Measurements from ENCODE around the gene CUX1. TPM values are rescaled to one million over a fixed set of nuclear protein-coding genes. Genes with fewer than 3 reads are reported as not detected.
"Not testable (repeated sequence)": the region's sequence is repeated elsewhere in the genome, so short reads cannot be mapped to it uniquely, and the experiment has no call there.

The CUX1 gene
- total RNA-seq, 4 donors from 2014 or later: 58.2 to 295 (median 76.9) TPM

GRCh38 chr7:102223184-102223583 is 405.8 kb downstream of the CUX1 start:
- H3K36me3 ChIP-seq: no peaks in the 10 kb centered on the region
- no peak overlapping the region for H3K27ac ChIP-seq
- no peaks in the 10 kb centered on the region for H3K27me3 ChIP-seq
- no peaks in the 10 kb centered on the region for H3K4me1 ChIP-seq
- H3K4me3 ChIP-seq: no peak overlapping the region
- H3K9me3 ChIP-seq: no peaks in the 10 kb centered on the region
- intact Hi-C loops (cut with DNase I; ENCODE audit: low total_unique reads): no loop called here
- TF ChIP-seq, protein P1, sequence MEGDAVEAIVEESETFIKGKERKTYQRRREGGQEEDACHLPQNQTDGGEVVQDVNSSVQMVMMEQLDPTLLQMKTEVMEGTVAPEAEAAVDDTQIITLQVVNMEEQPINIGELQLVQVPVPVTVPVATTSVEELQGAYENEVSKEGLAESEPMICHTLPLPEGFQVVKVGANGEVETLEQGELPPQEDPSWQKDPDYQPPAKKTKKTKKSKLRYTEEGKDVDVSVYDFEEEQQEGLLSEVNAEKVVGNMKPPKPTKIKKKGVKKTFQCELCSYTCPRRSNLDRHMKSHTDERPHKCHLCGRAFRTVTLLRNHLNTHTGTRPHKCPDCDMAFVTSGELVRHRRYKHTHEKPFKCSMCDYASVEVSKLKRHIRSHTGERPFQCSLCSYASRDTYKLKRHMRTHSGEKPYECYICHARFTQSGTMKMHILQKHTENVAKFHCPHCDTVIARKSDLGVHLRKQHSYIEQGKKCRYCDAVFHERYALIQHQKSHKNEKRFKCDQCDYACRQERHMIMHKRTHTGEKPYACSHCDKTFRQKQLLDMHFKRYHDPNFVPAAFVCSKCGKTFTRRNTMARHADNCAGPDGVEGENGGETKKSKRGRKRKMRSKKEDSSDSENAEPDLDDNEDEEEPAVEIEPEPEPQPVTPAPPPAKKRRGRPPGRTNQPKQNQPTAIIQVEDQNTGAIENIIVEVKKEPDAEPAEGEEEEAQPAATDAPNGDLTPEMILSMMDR (IDR thresholded peaks at IDR 0.05): no peak
- TF ChIP-seq POLR2A (IDR thresholded peaks at IDR 0.05): no peak
- no peak for DNase-seq

DNA sequence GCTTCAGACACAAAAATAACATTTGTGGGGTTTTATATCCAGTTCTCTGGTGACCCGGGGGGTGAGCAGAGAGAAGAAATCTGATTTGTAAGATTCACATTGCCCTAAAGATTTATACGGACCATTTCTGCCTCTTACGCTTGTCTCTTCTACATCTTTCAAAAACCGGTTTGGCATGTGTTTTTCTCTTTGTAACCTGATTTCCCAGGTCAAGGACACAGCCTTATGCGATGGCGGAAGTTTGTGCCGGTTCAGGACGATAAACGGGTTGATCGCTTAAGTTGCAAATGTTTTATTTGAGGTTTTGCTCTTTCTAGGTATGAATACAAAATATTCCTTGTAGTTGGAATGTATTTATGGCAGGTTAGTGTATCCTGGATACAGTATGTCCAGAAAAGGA is 407.6 kb downstream of the CUX1 start:
- H3K27me3 ChIP-seq: no peaks in the 10 kb centered on the region
- H3K9me3 ChIP-seq: no peaks in the 10 kb centered on the region
- no peak overlapping the region for H3K27ac ChIP-seq
- no peak overlapping the region for H3K4me3 ChIP-seq
- no peaks in the 10 kb centered on the region for H3K36me3 ChIP-seq
- no peak for DNase-seq
- H3K4me1 ChIP-seq: no peaks in the 10 kb centered on the region
- intact Hi-C loops (cut with DNase I; ENCODE audit: low total_unique reads): no loop called here
- TF ChIP-seq, protein P1 (IDR thresholded peaks at IDR 0.05): no peak

DNA sequence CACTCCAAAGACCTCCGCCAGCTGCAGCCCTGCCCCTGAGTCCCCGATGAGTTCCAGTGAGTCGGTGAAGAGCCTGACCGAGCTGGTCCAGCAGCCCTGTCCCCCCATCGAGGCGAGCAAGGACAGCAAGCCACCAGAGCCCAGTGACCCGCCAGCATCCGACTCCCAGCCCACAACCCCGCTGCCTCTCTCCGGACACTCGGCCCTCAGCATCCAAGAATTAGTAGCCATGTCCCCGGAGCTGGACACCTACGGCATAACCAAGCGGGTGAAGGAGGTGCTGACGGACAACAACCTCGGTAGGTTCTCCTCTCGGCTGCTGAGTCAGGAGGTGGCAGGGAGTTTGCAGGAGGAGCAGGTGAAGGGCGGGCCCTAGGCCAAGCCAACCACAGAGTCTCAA is 409.9 kb downstream of the CUX1 start:
- H3K9me3 ChIP-seq: no peaks in the 10 kb centered on the region
- no peak overlapping the region for H3K4me3 ChIP-seq
- intact Hi-C loops (cut with DNase I; ENCODE audit: low total_unique reads): no loop called here
- no peak overlapping the region for H3K27ac ChIP-seq
- no peak for DNase-seq
- H3K27me3 ChIP-seq: no peaks in the 10 kb centered on the region
- H3K4me1 ChIP-seq: no peaks in the 10 kb centered on the region
- H3K36me3 ChIP-seq: no peaks in the 10 kb centered on the region
- no peak for TF ChIP-seq POLR2A (IDR thresholded peaks at IDR 0.05)
- TF ChIP-seq, protein P1 (IDR thresholded peaks at IDR 0.05): no peak

GRCh38 chr7:102228935-102229334 is 411.5 kb downstream of the CUX1 start:
- intact Hi-C loops (cut with DNase I; ENCODE audit: low total_unique reads): no loop called here

DNA sequence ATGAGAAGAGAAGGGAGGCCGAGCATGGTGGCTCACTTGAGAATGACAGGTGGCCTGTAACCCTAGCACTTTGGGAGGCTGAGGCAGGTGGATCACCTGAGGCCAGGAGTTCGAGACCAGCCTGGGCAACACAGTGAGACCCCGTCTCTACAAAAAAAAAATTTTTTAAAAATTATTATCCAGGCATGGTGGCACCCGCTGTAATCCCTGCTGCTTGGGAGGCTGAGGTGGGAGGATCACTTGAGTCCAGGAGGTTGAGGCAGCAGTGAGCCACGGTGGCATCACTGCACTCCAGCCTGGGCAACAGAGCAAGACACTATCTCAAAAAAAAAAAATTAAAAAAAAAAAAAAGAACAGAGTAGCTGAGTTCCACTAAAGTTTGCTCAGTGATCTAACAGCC is 412.7 kb downstream of the CUX1 start:
- H3K4me1 ChIP-seq; H3K9me3 ChIP-seq; intact Hi-C loops (cut with DNase I; ENCODE audit: low total_unique reads); H3K27me3 ChIP-seq; H3K4me3 ChIP-seq; DNase-seq; H3K36me3 ChIP-seq; H3K27ac ChIP-seq: not testable (repeated sequence)

More at GRCh38 chr7:102228935-102229334, 411.5 kb downstream of the CUX1 start:
- Histone ChIP-seq H3K9me3 (no peaks in the 10 kb centered on the region), H3K4me3 (no peak overlapping the region), H3K27me3 (no peaks in the 10 kb centered on the region), H3K4me1 (no peaks in the 10 kb centered on the region), H3K27ac (no peak overlapping the region), H3K36me3 (no peaks in the 10 kb centered on the region)
- TF ChIP-seq POLR2A (IDR thresholded peaks at IDR 0.05): no peak
- TF ChIP-seq, protein P1 (IDR thresholded peaks at IDR 0.05): no peak
- DNase-seq: no peak

GRCh38 chr7:102230593-102230992 is 413.2 kb downstream of the CUX1 start:
- no peaks in the 10 kb centered on the region for H3K9me3 ChIP-seq
- intact Hi-C loops (cut with DNase I; ENCODE audit: low total_unique reads): no loop called here
- TF ChIP-seq, protein P1 (IDR thresholded peaks at IDR 0.05): no peak
- TF ChIP-seq POLR2A (IDR thresholded peaks at IDR 0.05): no peak
- H3K4me1 ChIP-seq: no peaks in the 10 kb centered on the region
- H3K27me3 ChIP-seq: no peaks in the 10 kb centered on the region
- no peak overlapping the region for H3K27ac ChIP-seq
- H3K4me3 ChIP-seq: no peak overlapping the region
- DNase-seq: no peak
- no peaks in the 10 kb centered on the region for H3K36me3 ChIP-seq

Data from uterus (tissue), 4 donors.